Activated CD8-positive, alpha-beta T cell treated with anti-CD3 and anti-CD28 coated beads, Interleukin-2, amount 10 ng/mL, durations not matched to agents 7 days and 5 days (primary cell): ENCODE results near the gene EIF2D. TPM values are rescaled to one million over a fixed set of nuclear protein-coding genes. Genes with fewer than 3 reads are reported as not detected.

ENCODE experiments used
- ATAC-seq: fragments of 150-1000 bp; cut with Tn5 transposase; one replicate; pipeline ENCODE4 v1.10.0; 2021; ENCODE audit warnings: moderate library complexity
- CTCF ChIA-PET: fragments of 350-600 bp; sonication (Branson Sonifier 250); formaldehyde crosslinking; loops from one replicate; lab custom pipeline; 2021; ENCODE audit warnings: antibody characterized with exemption; lab: Charles Lee
- POLR2A ChIA-PET: fragments of 350-600 bp; sonication (Branson Sonifier 250); formaldehyde crosslinking; loops from one replicate; lab custom pipeline; 2021; ENCODE audit warnings: antibody characterized with exemption; lab: Charles Lee
- DNase-seq: peaks from one replicate; pipeline ENCODE4 v3.0.0-alpha.2; 2020
- H3K27ac Mint-ChIP-seq: one replicate; pipeline ENCODE4 v1.8.0; 2021; ENCODE audit warnings: mild to moderate bottlenecking, mixed read lengths
- H3K27me3 Mint-ChIP-seq: one replicate; pipeline ENCODE4 v1.8.0; 2021; ENCODE audit warnings: low read depth, mixed read lengths
- H3K36me3 Mint-ChIP-seq: one replicate; pipeline ENCODE4 v1.8.0; 2021; ENCODE audit warnings: low read depth, mixed read lengths
- H3K4me1 Mint-ChIP-seq: one replicate; pipeline ENCODE4 v1.8.0; 2021; ENCODE audit warnings: low read depth, mixed read lengths
- H3K4me3 Mint-ChIP-seq: one replicate; pipeline ENCODE4 v1.8.0; 2021; ENCODE audit warnings: mild to moderate bottlenecking, mixed read lengths
- H3K9me3 Mint-ChIP-seq: one replicate; pipeline ENCODE4 v1.8.0; 2022; ENCODE audit warnings: mixed read lengths; ENCODE audit not compliant: insufficient read depth
- total RNA-seq, 2 experiments: library from RNA; stranded (reverse); gene quantifications; one replicate each; pipeline ENCODE4 v1.2.3, GENCODE V29; 2021

Gene EIF2D
- total RNA-seq, 2 experiments from 2014 or later = 41.6 to 45.1 TPM

DNA sequence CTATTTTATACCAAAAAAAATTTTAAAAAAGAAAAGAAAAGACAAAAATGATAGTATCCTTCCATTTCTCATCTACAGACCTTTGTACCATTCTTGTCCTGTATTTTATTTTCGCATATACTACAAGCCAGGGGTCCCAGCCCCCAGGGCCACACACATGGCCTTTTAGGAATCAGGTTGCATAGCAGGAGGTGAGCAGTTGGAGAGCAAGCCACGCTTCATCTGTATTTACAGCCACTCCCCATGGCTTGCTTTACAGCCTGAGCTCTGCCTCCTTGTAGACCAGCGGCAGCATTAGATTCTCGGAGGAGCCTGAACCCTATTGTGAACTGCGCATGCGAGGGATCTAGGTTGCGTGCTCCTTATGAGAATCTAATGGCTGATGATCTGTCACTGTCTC is 65.2 kb downstream of the EIF2D start:
- DNase-seq = no peak
- Mint-ChIP-seq H3K27ac (no peak overlapping the region), H3K4me3 (no peak overlapping the region), H3K27me3 (no peaks in the 10 kb centered on the region), H3K36me3 (no peaks in the 10 kb centered on the region), H3K4me1 (peaks cover 36% of the 10 kb centered on the region), H3K9me3 (no peaks in the 10 kb centered on the region)
- CTCF ChIA-PET = interaction anchor here (1.4 to 9.7 kb wide), 8 partner anchors 10 to 117 kb away, joined by 4 to 431 read pairs (median 36); partner anchors contain the start of gene EIF2D
- POLR2A ChIA-PET = interaction anchor here (0.9 to 1.4 kb wide), 3 partner anchors 9 to 40 kb away, joined by 3 to 4 read pairs (median 3); partner anchors contain the start of gene RASSF5
- ATAC-seq = no peak

DNA sequence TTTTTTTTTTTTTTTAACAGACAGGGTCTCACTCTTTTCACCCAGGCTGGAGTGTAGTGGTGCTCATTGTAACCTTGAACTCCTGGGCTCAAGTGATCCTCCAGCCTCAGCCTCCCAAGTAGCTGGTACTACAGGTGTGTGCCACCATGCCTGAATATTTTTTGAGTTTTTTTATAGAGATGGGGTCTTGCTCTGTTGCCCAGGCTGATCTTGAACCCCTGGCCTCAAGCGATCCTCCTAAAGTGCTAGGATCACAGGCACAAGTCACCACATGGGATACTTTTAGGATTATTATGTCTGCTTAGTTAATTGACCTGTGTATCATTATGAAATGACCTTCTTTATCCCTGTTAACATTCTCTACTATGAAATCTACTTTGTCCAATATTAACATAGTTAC is 66.9 kb downstream of the EIF2D start:
- H3K4me3 Mint-ChIP-seq = no peak overlapping the region
- peak; percentile 21 for ATAC-seq
- no peaks in the 10 kb centered on the region for H3K27me3 Mint-ChIP-seq
- H3K36me3 Mint-ChIP-seq = no peaks in the 10 kb centered on the region
- no peak for DNase-seq
- POLR2A ChIA-PET = interaction anchor here (0.6 to 2.0 kb wide), 5 partner anchors 11 to 35 kb away, joined by 3 to 10 read pairs (median 6); no protein-coding TSS in a partner anchor
- no peak overlapping the region for H3K27ac Mint-ChIP-seq
- H3K4me1 Mint-ChIP-seq = peaks cover 22% of the 10 kb centered on the region
- CTCF ChIA-PET = interaction anchor here (0.6 to 9.7 kb wide), 32 partner anchors 10 to 264 kb away, joined by 3 to 431 read pairs (median 8); partner anchors contain the start of genes DYRK3, EIF2D and IKBKE
- no peaks in the 10 kb centered on the region for H3K9me3 Mint-ChIP-seq

DNA sequence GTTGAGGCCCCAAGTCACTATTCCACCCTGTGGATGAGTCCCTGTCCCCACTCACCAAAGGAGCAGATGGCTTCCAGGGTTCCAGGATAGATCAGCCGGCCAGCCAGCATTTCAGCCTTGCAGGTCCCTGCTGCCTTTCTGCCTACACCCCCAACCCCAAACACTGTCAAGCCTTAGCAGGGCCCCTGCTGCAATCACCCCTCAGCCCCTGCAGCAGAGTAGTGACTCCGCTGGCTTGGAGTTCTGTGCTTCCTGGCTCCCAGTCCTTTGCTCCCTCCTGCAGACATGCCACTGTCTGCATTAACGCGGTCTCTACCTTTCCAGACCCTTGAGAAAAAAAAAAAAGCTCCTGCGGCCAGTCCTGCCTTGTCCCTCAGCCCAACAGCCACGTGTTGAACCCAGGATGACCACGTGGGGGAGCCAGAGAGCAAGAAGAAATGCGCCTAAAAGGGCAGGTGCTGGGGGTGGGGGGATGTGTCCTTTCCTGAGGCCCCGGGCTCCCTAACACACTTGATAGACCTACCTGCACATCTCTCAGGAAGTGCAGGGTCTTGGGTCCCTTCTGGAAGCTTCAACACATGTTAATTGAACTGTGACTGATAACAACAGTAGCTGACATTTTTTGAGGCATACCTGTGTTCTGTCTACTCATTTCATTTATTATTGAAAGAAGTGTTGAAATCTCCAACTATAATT is 67.6 kb downstream of the EIF2D start:
- H3K27me3 Mint-ChIP-seq = no peaks in the 10 kb centered on the region
- POLR2A ChIA-PET = interaction anchor here (0.6 to 2.0 kb wide), 7 partner anchors 12 to 47 kb away, joined by 3 to 10 read pairs (median 4); no protein-coding TSS in a partner anchor
- peaks cover 20% of the 10 kb centered on the region for H3K4me1 Mint-ChIP-seq
- H3K4me3 Mint-ChIP-seq = no peak overlapping the region
- CTCF ChIA-PET = interaction anchor here (0.6 to 9.7 kb wide), 33 partner anchors 7 to 265 kb away, joined by 3 to 431 read pairs (median 7); partner anchors contain the start of genes DYRK3, EIF2D and IKBKE
- ATAC-seq (peak; percentile 81), DNase-seq (peak; percentile 85)
- H3K9me3 Mint-ChIP-seq = no peaks in the 10 kb centered on the region
- H3K27ac Mint-ChIP-seq = peak overlapping the region; percentile 26
- no peaks in the 10 kb centered on the region for H3K36me3 Mint-ChIP-seq

Other genes starting within 250 kb of the EIF2D start
- gene IKBKE, start 142.0 kb downstream of the EIF2D start, total RNA-seq = 10 to 100 TPM; 68.3 to 70.1 TPM
- gene RASSF5, start 104.9 kb downstream of the EIF2D start, total RNA-seq = 100 to 1,000 TPM; 192 to 195 TPM
- gene DYRK3, start 23.1 kb upstream of the EIF2D start, total RNA-seq = 1 to 10 TPM; 5.3 to 5.9 TPM
- gene MAPKAPK2, start 72.4 kb upstream of the EIF2D start, total RNA-seq = 10 to 100 TPM; 59.0 to 61.3 TPM
- not detected for gene IL19, start 158.3 kb upstream of the EIF2D start, total RNA-seq
- under 1 TPM in 1 of 2 experiments, not detected in 1; 0.32 TPM for gene IL10, start 160.0 kb upstream of the EIF2D start, total RNA-seq